T-helper 9 cell (primary cell): ENCODE measurements around the gene PIGZ.

Experiments
- DNase-seq: peaks from one replicate; pipeline ENCODE4 v3.0.0-alpha.2; 2020

PIGZ gene

DNA sequence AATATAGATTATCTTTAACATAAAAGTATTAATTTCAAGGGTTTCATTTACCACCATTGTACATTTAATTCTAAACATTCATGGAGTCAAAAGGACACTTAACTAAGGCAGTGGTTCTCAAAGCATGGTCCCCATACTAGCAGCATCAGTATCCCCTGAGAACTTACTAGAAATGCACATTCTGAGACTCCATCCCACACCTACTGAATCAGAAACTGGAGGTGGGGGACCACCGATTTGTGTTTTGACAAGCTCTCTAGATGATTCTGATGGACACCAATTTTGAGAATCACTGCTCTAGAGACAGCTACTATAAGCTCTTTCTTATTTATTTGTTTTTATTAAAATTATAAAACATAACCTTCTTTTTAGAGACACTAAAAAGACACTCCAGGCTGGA lies 66.9 kb downstream of the PIGZ start:
- DNase-seq: no peak
